Activated gamma-delta T cell treated with anti-CD3 and anti-CD28 coated beads, Interleukin-2, amount 50 U/mL, for 16 hours (primary cell): ENCODE measurements around the gene EFHD1.

Source experiments
- DNase-seq: peaks from one replicate; pipeline ENCODE4 v3.0.0-alpha.2; 2020; ENCODE audit warnings: low read depth

EFHD1 gene

GRCh38 chr2:232633413-232634205 is at the start of gene EFHD1:
Gene EFHD1 (plus strand): TSS chr2:232633604. CDS start chr2:232633705, 101 bp downstream.
- no peak for DNase-seq

GRCh38 chr2:232584238-232584637 is 49.2 kb upstream of the EFHD1 start:
- no peak for DNase-seq

GRCh38 chr2:232586943-232587505 is 46.4 kb upstream of the EFHD1 start:
- DNase-seq: no peak

GRCh38 chr2:232587512-232587911 is 45.9 kb upstream of the EFHD1 start:
- no peak for DNase-seq

- no peak for DNase-seq
Observed at GRCh38 chr2:232588031-232588430, 45.4 kb upstream of the EFHD1 start.

- DNase-seq: no peak
Observed at GRCh38 chr2:232588680-232589585, 44.5 kb upstream of the EFHD1 start.

- DNase-seq: no peak
Observed at GRCh38 chr2:232592772-232593395, 40.5 kb upstream of the EFHD1 start.

- no peak for DNase-seq
Observed at GRCh38 chr2:232593982-232594381, 39.4 kb upstream of the EFHD1 start.

- no peak for DNase-seq
Observed at GRCh38 chr2:232597362-232598079, 35.9 kb upstream of the EFHD1 start.

- DNase-seq: no peak
Observed at GRCh38 chr2:232598293-232598692, 35.1 kb upstream of the EFHD1 start.

- no peak for DNase-seq
Observed at GRCh38 chr2:232600053-232600773, 33.2 kb upstream of the EFHD1 start.

- DNase-seq: no peak
Observed at GRCh38 chr2:232603283-232603682, 30.1 kb upstream of the EFHD1 start.

- no peak for DNase-seq
Observed at GRCh38 chr2:232604535-232604934, 28.9 kb upstream of the EFHD1 start.

GRCh38 chr2:232607011-232607410 is 26.4 kb upstream of the EFHD1 start:
- no peak for DNase-seq

- no peak for DNase-seq
Observed at GRCh38 chr2:232609607-232610006, 23.8 kb upstream of the EFHD1 start.

GRCh38 chr2:232610081-232610480 is 23.3 kb upstream of the EFHD1 start:
- DNase-seq: no peak

GRCh38 chr2:232611061-232611460 is 22.3 kb upstream of the EFHD1 start:
- DNase-seq: no peak

GRCh38 chr2:232611559-232612218 is 21.7 kb upstream of the EFHD1 start:
- peak; percentile 54 for DNase-seq

- no peak for DNase-seq
Observed at GRCh38 chr2:232613538-232614134, 19.8 kb upstream of the EFHD1 start.

GRCh38 chr2:232615339-232615738 is 18.1 kb upstream of the EFHD1 start:
- DNase-seq: no peak
